NCI-H1048 (cell line): ENCODE data around the gene THSD8.

Experiments
- DNase-seq: peaks from one replicate; lab custom pipeline; 2025; lab: John Stamatoyannopoulos, UW

Gene THSD8

GRCh38 chr19:12801466-12802266 is at the start of gene THSD8, which contains the start of gene PRDX2:
Gene THSD8, plus strand, starts transcription at chr19:12802069. Its CDS starts 3 bp downstream, at chr19:12802072.
Gene PRDX2, minus strand, starts transcription at chr19:12801800. Its CDS starts 539 bp downstream, at chr19:12801261.
- DNase-seq: peak; percentile 66

GRCh38 chr19:12754465-12755196 is 47.2 kb upstream of the THSD8 start:
- DNase-seq: no peak

GRCh38 chr19:12756150-12756883 is 45.6 kb upstream of the THSD8 start:
- DNase-seq: no peak

- DNase-seq: no peak
Measured at GRCh38 chr19:12757544-12758274, 44.2 kb upstream of the THSD8 start.

GRCh38 chr19:12759686-12760085 is 42.2 kb upstream of the THSD8 start:
- no peak for DNase-seq

- DNase-seq: no peak
Measured at GRCh38 chr19:12763100-12763499, 38.8 kb upstream of the THSD8 start.

- no peak for DNase-seq
Measured at GRCh38 chr19:12764698-12765097, 37.2 kb upstream of the THSD8 start.

GRCh38 chr19:12766051-12766521 is 35.8 kb upstream of the THSD8 start:
- peak; percentile 69 for DNase-seq

GRCh38 chr19:12767150-12767549 is 34.7 kb upstream of the THSD8 start:
- no peak for DNase-seq

GRCh38 chr19:12767666-12768065 is 34.2 kb upstream of the THSD8 start:
- DNase-seq: no peak

GRCh38 chr19:12769689-12770088 is 32.2 kb upstream of the THSD8 start:
- no peak for DNase-seq

GRCh38 chr19:12770922-12771321 is 30.9 kb upstream of the THSD8 start:
- no peak for DNase-seq

GRCh38 chr19:12772323-12772722 is 29.5 kb upstream of the THSD8 start:
- no peak for DNase-seq

- no peak for DNase-seq
Measured at GRCh38 chr19:12773571-12773970, 28.3 kb upstream of the THSD8 start.

GRCh38 chr19:12774588-12775555 is 27.0 kb upstream of the THSD8 start, which contains the start of gene HOOK2:
Gene HOOK2, minus strand, starts transcription at chr19:12775552. Its CDS starts 103 bp downstream, at chr19:12775449.
- DNase-seq: peak; percentile 84

- DNase-seq: peak; percentile 24
Measured at GRCh38 chr19:12777217-12778016, 24.5 kb upstream of the THSD8 start.

- DNase-seq: no peak
Measured at GRCh38 chr19:12778017-12778904, 23.6 kb upstream of the THSD8 start.

GRCh38 chr19:12778905-12779161 is 23.0 kb upstream of the THSD8 start:
- no peak for DNase-seq
